Raji (cell line): ENCODE data around the gene SGK1.

ENCODE experiments used
- POLR2A ChIP-seq: IDR thresholded peaks from 2 replicates; pipeline ENCODE4 v1.6.1; 2011; ENCODE audit warnings: low read depth, low read length, control low read depth; ENCODE audit not compliant: insufficient read depth

Gene SGK1

DNA sequence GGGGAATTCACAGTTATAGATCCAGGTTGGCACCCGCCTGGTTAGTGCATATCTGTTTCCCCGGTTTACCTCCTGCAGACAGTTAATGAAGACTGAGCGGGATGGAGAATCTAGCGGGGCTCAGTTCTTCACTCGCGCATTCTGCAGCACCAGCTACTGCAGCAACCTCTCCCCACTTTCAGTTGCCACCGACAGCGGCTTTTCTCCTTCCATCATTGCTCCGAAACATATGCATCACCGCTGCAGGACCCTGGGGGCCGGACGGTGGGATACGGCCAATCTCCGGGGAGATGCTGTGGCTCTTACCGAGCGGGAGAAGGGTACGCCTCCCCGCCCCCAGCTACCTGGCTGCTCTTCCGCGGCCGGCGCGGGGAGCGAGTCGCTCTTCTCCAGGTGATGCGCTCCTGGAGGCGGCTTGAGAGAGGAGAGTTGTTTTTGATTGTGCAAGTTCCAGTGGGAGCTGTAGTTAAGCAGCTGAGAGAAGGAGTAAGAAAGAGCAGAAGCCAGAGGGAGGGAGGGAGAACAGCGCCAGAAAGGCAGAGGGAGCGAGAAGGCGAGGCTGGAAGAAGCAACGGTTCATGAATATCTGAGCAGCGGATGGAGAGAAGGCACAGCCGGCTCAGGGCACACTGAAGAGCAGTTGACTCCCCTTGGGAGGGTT is at the start of gene SGK1:
Gene SGK1 (minus strand): TSS at position 642 of the 661 bp plus-strand sequence. CDS start 652 bp downstream, outside the sequence.
- TF ChIP-seq POLR2A, result no peak

DNA sequence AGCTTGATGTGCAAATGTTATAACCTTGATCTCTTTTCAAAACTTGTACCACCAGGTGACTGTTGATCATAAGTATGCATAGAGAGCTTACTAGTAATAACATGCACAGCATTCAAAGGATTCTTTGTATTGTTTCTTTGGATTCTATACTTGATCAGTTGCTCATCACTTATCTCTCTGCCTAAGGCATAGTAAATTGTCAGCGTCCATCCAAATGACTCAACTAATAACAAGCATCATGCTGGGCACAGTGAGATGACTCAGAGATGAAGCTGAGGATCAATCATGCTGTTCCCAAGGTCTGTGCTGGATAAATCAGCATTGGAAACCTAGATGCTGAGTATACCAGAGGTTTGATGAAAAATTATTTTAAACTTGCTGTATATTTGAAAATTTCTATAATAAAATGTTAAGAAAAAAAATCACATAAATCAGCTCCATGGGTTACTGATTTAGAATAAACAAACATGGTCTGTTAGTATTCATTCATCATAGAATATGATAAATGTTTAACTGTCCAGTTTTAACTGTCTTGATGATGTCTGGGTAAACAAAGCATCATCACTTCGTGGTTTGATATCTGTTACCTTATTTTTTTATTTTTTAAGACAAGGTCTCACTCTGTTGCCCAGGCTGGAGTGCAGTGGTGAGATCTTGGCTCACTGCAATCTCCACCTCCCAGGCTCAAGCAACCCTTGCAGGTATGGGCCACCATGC is 45.6 kb upstream of the SGK1 start:
- TF ChIP-seq POLR2A, result no peak

DNA sequence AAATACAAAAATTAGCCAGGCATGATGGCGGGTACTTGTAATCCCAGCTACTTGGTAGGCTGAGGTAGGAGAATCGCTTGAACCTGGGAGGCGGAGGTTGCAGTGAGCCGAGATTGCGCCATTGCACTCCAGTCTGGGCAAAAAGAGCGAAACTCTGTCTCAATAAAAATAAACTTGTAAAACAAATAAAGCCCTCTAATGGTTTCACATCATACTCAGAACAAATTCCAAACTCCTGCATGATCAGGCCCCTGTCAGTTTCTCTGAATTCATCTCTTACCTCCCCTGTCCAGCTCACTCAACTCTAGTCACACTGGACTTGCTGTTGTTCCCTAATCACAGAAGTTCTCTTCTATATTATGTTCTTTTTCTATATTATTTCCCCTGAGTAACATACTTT is 43.1 kb upstream of the SGK1 start:
- no peak for TF ChIP-seq POLR2A

DNA sequence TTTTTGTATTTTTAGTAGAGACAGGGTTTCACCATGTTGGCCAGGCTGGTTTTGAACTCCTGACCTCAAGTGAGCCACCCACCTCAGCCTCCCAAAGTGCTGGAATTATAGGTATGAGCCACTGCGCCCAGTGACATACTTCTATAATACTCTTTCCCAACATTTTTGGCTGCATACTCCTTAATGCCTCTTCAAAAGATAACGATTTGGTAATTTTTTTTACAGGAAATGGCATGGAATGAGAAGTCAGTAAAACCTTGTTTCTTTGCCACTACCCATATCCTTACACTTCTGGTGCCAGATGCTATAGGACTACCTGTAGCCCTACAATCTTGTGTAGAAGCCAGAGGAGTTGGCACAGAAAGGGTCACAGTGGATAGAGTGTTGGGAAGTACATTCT is 41.4 kb upstream of the SGK1 start:
- no peak for TF ChIP-seq POLR2A

DNA sequence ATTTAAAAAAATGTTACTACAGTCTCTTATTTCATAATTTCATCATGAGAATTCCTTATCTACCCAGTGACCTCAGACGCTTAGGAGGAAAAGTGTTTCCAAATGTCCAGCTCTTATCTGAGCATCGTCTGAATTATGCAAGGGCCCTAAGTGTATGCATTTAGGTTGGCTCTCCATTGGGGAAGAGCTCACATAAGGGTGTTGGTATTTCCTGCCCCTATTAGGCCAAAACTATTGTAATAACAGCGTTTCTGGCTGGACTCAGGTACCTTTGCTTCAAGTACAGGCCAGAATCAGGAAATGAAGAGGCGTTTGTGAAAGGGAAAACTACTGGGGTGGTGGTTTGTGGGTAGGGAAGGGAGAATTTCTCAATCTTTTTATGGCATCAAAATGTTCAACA is 40.4 kb upstream of the SGK1 start:
- TF ChIP-seq POLR2A, result no peak

DNA sequence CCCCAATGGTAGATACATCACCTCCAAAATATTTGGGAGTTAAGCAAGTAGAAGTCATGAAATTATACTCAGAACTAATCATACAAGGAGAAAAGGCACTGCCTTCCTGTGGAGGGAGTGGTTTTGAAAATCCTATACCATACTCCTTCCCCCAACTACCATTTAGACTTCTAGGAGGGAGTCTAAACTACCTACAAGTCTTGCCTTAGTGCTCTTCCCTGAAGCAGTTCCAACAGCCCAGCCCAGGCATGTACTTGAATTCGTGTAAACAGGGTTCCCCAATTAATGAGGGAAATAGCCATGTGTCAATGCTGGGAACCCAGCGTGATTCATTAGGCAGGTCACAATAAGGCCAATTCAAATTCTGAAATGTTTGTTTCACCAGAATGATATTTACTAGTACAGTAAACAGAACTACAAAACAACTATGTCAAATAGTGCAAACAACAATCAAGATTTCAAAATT is 39.1 kb upstream of the SGK1 start:
- no peak for TF ChIP-seq POLR2A

DNA sequence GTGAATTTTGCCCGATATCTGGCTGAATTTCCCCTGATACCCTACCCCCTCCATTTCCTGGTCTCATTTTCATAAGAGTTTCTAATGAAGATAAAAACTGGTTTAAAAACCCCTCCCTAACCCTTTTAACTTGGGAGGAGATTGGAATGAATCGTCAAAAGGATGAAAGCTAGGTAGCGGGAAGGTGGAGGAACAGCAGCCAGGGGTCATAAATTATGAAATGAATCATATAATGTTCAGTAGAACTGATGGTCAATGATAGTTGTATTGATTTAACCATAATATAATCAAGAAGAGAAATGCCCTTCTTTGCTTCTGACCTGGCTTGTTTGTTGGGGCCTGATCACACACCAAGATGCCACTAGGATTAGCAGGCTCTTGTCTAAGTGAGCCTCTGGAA is 38.5 kb upstream of the SGK1 start:
- TF ChIP-seq POLR2A, result no peak

DNA sequence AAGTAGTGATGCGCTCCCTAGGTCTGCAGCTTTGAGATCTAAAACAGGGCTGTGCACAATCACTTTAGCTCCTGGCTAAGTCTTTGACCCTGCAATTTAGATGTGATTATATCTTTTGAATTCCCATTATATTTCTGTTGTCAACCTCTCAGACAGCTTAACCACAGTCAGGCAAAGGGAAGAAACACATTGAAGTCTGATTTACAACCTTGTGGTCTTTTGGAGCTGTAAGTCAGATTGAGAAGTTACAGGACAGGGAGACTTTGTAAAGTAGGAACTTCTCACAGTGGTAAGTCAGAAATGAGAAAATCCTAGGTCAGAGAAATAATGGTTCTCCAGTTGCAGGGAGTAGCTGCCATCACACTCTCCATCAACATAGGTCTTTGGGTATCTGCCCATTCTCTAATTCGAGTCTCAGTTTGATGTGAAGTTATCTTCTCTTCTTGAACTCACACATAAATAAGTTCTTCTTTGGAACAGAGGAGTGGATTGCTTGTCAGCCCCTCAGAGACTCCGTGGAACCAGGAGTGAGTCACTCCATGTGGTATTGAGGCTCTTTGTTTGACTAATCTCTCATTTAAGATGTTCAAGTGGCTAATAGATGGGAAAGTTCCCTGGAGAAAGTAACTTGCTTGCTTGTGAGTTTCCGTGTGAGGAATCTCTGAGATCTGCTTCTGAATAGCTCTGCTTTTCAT is 35.0 kb upstream of the SGK1 start:
- no peak for TF ChIP-seq POLR2A

DNA sequence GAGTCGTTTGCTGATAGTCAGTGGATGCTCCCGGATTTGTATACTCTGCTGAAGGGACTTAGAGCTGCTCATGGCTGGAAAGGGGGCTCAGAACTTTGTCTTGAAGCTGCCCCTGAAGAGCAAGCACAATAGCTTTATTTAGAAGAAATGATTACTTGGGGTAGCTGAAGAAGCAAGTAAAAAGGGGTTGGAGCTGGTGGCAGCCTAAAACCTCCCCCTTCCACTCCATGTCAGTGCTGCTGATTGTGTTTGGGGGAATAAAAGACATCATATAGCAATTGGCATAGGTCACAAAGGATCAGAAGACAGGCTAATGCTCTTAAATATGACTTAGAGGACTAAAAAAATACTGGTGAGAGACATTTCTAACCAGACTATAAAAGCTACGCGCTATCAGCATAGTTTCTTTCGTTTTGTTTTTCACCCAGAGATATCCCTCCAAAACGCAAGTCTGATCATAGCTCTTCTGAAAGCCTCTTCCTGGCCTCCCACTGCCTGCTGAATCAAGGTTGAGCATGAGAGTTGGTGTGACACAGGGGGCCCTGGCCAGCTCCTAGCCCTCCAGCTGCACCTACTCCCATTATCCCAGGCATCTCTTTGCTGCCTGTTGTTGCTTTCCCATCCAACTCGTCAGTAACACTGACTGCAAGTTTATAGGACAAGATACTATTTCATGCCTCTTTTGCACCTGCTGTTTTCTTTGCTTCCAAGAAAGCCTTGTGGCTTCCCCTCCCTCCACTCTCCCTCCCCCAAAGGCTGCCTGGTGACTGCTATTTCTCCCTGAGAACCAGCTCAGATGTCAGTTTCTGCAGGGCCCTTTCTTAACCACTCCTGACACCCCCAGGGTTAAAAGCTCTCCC is 33.9 kb upstream of the SGK1 start:
- no peak for TF ChIP-seq POLR2A

DNA sequence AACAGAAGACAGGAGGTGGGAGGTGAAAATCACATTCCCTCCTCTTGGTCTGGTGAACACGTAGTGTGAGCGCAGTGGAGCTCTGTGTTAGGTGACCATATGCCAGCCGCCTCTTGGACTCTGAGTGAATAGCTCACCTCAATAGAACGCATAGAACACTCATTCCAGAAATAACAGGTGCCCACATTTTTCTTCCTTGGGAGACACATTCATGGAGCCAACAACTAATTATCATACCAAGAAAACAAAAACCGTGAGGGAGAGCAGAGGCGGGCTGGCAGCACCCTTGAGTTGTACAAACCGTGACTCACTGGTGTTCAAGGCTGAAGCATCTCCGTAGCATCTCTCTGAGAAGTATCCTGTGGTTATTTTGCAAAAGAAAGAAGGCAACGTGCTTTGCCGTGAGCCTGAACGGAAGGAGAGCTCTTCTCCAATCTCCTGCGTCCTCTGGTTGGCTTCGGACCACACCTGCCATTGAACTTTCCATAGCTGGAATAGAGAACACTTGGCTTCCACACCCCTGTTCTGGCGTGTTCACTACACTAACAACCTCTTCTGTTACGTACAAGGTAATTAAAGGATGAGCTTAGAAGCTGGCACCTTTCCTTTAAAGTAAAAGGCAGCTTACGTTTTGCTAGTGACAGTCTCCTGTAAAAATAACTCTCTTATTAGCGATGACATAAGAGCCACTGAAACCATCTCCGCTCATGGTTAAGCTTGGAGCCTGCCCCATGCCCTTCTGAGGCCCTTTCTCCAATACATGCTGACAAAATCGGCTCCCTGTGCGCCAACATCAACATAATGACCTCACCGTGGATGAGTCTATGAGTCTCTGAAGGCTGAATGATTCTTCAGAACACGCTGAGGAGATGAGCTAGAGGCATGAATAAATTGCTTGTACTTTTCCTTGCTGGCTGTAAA is 30.2 kb upstream of the SGK1 start:
- TF ChIP-seq POLR2A, result no peak

DNA sequence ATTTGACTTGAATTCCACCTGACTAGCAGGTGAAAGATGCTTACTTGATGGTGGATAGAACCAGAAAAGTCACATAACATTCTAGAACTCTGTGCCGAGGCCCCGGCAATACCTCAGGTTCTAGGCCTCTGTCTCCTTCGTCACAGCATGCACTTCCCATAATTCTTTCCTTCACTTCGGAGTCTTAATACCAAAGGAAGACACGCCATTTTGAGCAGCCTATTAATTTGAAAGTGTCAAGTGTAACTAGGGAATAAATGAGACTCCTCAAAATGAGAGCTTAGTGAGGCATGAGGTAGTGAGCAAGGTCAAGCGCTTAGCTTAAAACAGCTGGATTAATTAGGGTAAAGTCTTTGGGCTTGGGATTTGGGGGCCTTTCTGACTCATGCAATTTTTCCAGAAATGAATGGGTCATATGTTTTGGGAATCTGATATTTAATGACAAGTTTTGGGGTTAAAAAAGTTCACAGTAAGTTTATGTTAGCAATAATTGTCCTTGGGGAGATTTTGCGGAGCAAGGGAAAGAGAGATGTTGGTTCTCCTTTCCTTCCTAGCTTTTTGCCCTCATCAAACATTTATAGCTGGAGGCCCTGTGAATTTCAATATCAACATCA is 29.1 kb upstream of the SGK1 start:
- no peak for TF ChIP-seq POLR2A

DNA sequence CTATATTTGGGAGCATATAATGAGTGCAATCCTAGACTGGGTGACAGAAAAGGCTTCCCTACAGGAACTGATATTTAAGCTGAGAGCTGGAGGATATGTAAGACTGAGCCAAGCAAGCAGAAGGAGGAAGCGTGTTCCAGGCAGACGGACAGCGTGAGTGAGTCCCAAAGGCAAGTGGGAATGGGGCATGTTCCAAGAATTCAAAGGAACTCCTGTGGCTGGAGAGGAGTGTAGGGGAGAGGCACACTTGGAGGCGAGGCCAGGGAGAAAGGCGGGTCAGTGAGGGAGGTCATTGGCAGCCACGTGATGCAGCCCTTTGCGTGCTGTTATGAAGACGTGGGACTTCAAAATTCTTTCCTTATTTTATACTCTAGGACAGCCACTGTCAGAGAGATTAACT is 27.9 kb upstream of the SGK1 start:
- TF ChIP-seq POLR2A, result no peak

DNA sequence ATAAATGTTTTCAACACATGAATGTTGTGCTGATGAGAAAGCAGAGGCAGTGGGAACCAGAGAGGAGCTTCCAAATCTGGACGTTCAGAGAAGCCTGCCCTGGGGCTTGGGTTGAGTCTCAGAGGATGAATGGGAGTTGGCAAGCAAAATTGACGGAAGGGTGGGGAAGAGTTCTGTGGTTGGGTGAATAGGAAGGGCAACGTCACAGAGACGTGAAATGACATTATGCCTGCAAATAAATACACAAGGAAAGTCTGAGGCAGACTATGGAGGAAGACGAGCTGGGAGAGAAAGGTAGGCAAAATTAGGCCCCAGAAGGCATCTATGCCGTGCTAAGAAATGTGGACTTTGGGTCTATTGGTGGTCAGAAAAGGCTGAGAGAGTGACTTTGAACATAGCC is 25.2 kb upstream of the SGK1 start:
- no peak for TF ChIP-seq POLR2A
